Psoas muscle (tissue), 7 donors: ENCODE measurements around the gene TEX51. TPM values are rescaled to one million over a fixed set of nuclear protein-coding genes. Genes with fewer than 3 reads are reported as not detected.

Experiments
- polyA plus RNA-seq, 3 donors: library from polyadenylated mRNA; stranded (reverse); fragments of 200-250 nt; gene quantifications; one replicate each; pipeline ENCODE4 v1.2.3, GENCODE V29; 2013
- total RNA-seq, 4 donors: library from RNA; stranded (reverse); fragmentation: NEBNext Ultra II Directional in 2 of 4; extraction: Animal tissue kit (Norgen Biotek cat#: 25700) in 2 of 4; gene quantifications; one replicate each; pipeline versions ENCODE4 v1.2.1 to v1.2.4, GENCODE V29; 2021 to 2023
- donor health status: healthy with polysubstance abuse.
- donor health status: DM: no; HTN: no; CAD: no; lungs with moderate emphysema.
- donor health status: Bipolar disorder and iron deficiency.
- donor health status: healthy.
- donor health status: DM: no; HTN: no; CAD: no.
- donor health status: DM: no; HTN: no; CAD: no.
- donor health status: DM: yes; HTN: yes; CAD: no.

The TEX51 gene
- total and polyA plus RNA-seq, 7 donors = not detected

Other genes starting within 250 kb of the TEX51 start
- gene GYPC, start 242.7 kb upstream of the TEX51 start, total RNA-seq = 10 to 100 TPM; 53.4 to 92.7 (median 63.3) TPM
- gene GYPC, start 242.7 kb upstream of the TEX51 start, polyA plus RNA-seq = 100 to 1,000 TPM in 2 of 3 donors, 10 to 100 TPM in 1; 93.2 to 144 (median 114) TPM
- 1,000 to 10,000 TPM; 1,036 to 1,643 (median 1,260) TPM for gene BIN1, start 208.3 kb downstream of the TEX51 start, total RNA-seq
- 1,000 to 10,000 TPM in 2 of 3 donors, 100 to 1,000 TPM in 1; 615 to 1,667 (median 1,547) TPM for gene BIN1, start 208.3 kb downstream of the TEX51 start, polyA plus RNA-seq